GM19397 (cell line): ENCODE data around the gene CDKN2A.
A peak's percentile ranks its signal among the peaks of the same experiment; 100 is the strongest.
"Not testable (repeated sequence)": the region's sequence is repeated elsewhere in the genome, so short reads cannot be mapped to it uniquely, and the experiment has no call there.

ENCODE experiments used
- ATAC-seq: cut with Tn5 transposase; IDR thresholded peaks from one replicate; pipeline ENCODE4 v1.9.1; 2021; ENCODE audit warnings: mild to moderate bottlenecking, moderate library complexity; ENCODE audit not compliant: unreplicated experiment

CDKN2A gene

GRCh38 chr9:21982861-21983560 lies 11.2 kb downstream of the CDKN2A start:
- ATAC-seq = no peak

- no peak for ATAC-seq
Observed at GRCh38 chr9:21982391-21982790, 11.8 kb downstream of the CDKN2A start.

GRCh38 chr9:21976334-21976875 lies 17.8 kb downstream of the CDKN2A start:
- no peak for ATAC-seq

DNA sequence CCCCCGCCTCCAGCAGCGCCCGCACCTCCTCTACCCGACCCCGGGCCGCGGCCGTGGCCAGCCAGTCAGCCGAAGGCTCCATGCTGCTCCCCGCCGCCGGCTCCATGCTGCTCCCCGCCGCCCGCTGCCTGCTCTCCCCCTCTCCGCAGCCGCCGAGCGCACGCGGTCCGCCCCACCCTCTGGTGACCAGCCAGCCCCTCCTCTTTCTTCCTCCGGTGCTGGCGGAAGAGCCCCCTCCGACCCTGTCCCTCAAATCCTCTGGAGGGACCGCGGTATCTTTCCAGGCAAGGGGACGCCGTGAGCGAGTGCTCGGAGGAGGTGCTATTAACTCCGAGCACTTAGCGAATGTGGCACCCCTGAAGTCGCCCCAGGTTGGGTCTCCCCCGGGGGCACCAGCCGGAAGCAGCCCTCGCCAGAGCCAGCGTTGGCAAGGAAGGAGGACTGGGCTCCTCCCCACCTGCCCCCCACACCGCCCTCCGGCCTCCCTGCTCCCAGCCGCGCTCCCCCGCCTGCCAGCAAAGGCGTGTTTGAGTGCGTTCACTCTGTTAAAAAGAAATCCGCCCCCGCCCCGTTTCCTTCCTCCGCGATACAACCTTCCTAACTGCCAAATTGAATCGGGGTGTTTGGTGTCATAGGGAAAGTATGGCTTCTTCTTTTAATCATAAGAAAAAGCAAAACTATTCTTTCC lies 19.3 kb downstream of the CDKN2A start:
- ATAC-seq = peak; percentile 58

- ATAC-seq = no peak
Observed at GRCh38 chr9:21974343-21974721, 19.9 kb downstream of the CDKN2A start.

GRCh38 chr9:21972361-21972760 lies 21.8 kb downstream of the CDKN2A start:
- ATAC-seq = no peak

DNA sequence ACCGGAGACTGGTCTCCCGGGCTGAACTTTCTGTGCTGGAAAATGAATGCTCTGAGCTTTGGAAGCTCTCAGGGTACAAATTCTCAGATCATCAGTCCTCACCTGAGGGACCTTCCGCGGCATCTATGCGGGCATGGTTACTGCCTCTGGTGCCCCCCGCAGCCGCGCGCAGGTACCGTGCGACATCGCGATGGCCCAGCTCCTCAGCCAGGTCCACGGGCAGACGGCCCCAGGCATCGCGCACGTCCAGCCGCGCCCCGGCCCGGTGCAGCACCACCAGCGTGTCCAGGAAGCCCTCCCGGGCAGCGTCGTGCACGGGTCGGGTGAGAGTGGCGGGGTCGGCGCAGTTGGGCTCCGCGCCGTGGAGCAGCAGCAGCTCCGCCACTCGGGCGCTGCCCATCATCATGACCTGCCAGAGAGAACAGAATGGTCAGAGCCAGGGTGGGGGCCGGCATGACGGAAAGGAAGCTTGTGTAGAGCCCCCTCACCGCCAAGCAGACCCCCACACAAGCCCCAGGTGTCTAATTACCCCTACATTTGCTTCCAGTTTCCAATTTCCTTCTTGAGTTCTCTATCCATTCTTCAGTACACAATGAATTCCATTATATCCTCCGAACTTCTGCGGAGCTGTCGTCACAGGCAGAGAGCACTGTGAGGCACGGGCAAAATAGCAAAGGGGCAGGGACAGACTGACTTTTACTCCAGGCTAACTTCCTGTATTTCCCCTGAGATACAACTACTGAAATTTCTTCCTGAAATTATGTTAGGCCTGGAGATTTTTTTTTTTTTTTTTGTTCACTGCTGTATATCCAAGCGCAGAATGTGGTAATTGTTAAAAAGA lies 23.2 kb downstream of the CDKN2A start:
- no peak for ATAC-seq

- ATAC-seq = no peak
Observed at GRCh38 chr9:21969951-21970799, 24.0 kb downstream of the CDKN2A start.

- ATAC-seq = no peak
Observed at GRCh38 chr9:21969011-21969940, 24.9 kb downstream of the CDKN2A start.

DNA sequence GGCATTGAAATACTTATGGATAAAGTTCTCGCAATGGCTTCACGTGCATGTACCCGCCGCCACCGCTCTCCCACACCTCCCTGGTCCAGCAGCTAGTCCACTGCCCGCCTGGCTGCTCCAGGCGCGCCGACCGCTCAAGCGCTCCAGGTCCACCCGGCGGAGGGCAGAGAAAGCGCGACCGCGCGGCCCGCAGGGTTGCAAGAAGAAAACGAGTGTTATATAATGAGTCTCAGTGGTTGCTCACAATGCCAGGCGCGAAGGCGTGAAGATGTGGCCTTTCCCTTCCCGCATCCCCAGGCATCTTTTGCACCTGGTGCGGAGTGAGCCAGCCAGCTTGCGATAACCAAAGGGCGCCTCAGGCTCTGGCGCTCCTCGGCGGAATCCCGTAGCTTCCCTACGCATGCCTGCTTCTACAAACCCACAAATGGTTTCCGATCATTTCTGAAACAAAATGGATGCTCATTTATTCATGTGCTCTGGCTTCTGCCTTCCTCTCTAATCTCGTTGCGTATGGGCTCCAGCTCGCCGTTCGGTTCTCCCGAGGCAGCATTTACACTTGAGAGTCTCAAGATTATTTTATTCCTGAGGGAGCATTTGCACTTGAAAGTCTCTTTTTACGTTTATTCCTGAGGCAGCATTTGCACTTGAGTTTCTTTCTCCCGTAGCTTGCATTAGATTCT lies 25.7 kb downstream of the CDKN2A start:
- ATAC-seq = no peak

DNA sequence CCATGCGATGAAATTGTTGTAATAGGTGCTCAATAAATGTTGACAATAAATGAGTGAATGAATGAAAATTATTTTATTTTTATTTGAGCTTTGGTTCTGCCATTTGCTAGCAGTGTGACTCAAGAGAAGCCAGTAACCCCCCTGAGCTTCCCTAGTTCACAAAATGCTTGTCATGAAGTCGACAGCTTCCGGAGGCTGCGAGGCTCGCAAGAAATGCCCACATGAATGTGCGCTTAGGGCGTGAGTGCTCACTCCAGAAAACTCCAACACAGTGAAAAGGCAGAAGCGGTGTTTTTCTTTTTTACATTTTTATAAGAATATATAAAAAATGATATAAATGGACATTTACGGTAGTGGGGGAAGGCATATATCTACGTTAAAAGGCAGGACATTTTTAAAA lies 26.5 kb downstream of the CDKN2A start:
- no peak for ATAC-seq

- ATAC-seq = no peak
Observed at GRCh38 chr9:21967169-21967568, 27.0 kb downstream of the CDKN2A start.

GRCh38 chr9:21966140-21966851 lies 27.9 kb downstream of the CDKN2A start:
- no peak for ATAC-seq

DNA sequence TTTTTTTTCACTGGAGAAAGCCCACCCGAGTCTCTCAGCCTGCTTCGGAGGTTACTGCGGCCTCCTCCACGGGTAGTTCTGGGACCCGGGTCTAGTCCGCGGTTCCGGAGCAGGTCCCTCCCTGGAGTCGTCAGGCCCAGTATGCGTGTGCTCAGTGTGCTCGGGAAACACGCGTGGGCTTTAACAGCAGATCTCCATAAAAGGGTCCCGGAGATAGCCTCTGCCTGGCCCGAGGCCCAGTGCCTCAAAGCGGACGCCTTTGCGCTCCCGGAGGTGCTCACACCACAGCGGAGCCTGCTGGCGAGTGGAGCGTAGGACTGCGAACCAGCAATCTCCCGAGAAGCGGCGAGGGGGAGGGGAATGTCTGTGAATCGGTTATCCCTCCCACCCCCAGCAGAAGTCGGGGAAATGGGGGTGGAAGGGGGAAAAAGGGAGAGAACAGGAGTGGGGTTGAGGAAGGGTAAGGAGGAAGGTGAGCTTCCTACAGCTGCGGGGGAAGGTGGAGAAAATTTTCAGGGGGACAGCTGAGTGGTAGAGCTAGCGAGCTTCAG lies 28.7 kb downstream of the CDKN2A start:
- ATAC-seq = peak; percentile 84

GRCh38 chr9:21964925-21965385 lies 29.2 kb downstream of the CDKN2A start:
- ATAC-seq = peak; percentile 46

GRCh38 chr9:21961569-21961968 lies 32.6 kb downstream of the CDKN2A start:
- no peak for ATAC-seq

- ATAC-seq = not testable (repeated sequence)
Observed at GRCh38 chr9:21959268-21959667, 34.9 kb downstream of the CDKN2A start.

- no peak for ATAC-seq
Observed at GRCh38 chr9:21958833-21959232, 35.4 kb downstream of the CDKN2A start.
